Astrocyte of the spinal cord (primary cell): ENCODE data around the gene PACRG.
A peak's percentile ranks its signal among the peaks of the same experiment; 100 is the strongest.

Experiments
- DNase-seq: peaks from one replicate; pipeline ENCODE4 v3.0.0; 2011; ENCODE audit warnings: low read depth, low spot score
- H3K4me3 ChIP-seq: 2 replicates; pipeline ENCODE4 v1.5.1; 2011; ENCODE audit warnings: low read depth, mild to moderate bottlenecking, low read length, moderate library complexity
- CTCF ChIP-seq: IDR thresholded peaks from 2 replicates; pipeline ENCODE4 v1.5.1; 2012; ENCODE audit warnings: low read depth, mild to moderate bottlenecking, low read length, inconsistent platforms
- in situ Hi-C: cut with HindIII; loops from 2 replicates; pipeline ENCODE4 v1.10.0; 2017; ENCODE audit warnings: low sequenced_read_pairs

Gene PACRG

GRCh38 chr6:162943369-162943768 lies 215.6 kb downstream of the PACRG start:
- no peak overlapping the region for H3K4me3 ChIP-seq
- no peak for DNase-seq
- TF ChIP-seq CTCF, result no peak
- in situ Hi-C loops, result no loop called here

GRCh38 chr6:162951164-162951743 lies 223.5 kb downstream of the PACRG start:
- no peak for TF ChIP-seq CTCF
- in situ Hi-C loops, result no loop called here
- H3K4me3 ChIP-seq, result no peak overlapping the region
- DNase-seq, result no peak

- in situ Hi-C loops, result no loop called here
- H3K4me3 ChIP-seq, result no peak overlapping the region
- no peak for TF ChIP-seq CTCF
- no peak for DNase-seq
Observed at GRCh38 chr6:162952423-162952822, 224.6 kb downstream of the PACRG start.

- no peak for DNase-seq
- no peak overlapping the region for H3K4me3 ChIP-seq
- no peak for TF ChIP-seq CTCF
- in situ Hi-C loops, result no loop called here
Observed at GRCh38 chr6:162957062-162957461, 229.3 kb downstream of the PACRG start.

GRCh38 chr6:162960679-162961457 lies 233.1 kb downstream of the PACRG start:
- in situ Hi-C loops, result no loop called here
- no peak for TF ChIP-seq CTCF
- no peak overlapping the region for H3K4me3 ChIP-seq
- no peak for DNase-seq

GRCh38 chr6:162962093-162962492 lies 234.3 kb downstream of the PACRG start:
- H3K4me3 ChIP-seq, result no peak overlapping the region
- DNase-seq, result peak; percentile 32
- in situ Hi-C loops, result no loop called here
- TF ChIP-seq CTCF, result no peak
